Lower lobe of right lung (tissue), 2 donors: Measurements from ENCODE around the gene TIGAR. TPM values are rescaled to one million over a fixed set of nuclear protein-coding genes. Genes with fewer than 3 reads are reported as not detected.

ENCODE experiments used
- ATAC-seq, 2 donors: fragments of 200-7000 bp; cut with Tn5 transposase; one replicate each; pipeline ENCODE4 v1.9.1; 2020 to 2022; ENCODE audit warnings: mild to moderate bottlenecking in 2 of 2, moderate library complexity in 2 of 2
- DNase-seq: peaks from one replicate; pipeline ENCODE4 v3.0.0-alpha.2; 2020
- H3K27ac ChIP-seq: fragments of 200-600 bp; one replicate; pipeline ENCODE4 v1.8.0; 2022
- H3K27me3 ChIP-seq: fragments of 200-600 bp; one replicate; pipeline ENCODE4 v1.8.0; 2022; ENCODE audit warnings: low read depth
- H3K36me3 ChIP-seq: fragments of 200-600 bp; one replicate; pipeline ENCODE4 v1.8.0; 2022; ENCODE audit warnings: mild to moderate bottlenecking
- H3K4me1 ChIP-seq: fragments of 200-600 bp; one replicate; pipeline ENCODE4 v1.8.0; 2022
- H3K4me3 ChIP-seq: fragments of 200-600 bp; one replicate; pipeline ENCODE4 v1.8.0; 2022; ENCODE audit warnings: mild to moderate bottlenecking
- H3K9me3 ChIP-seq: fragments of 200-600 bp; one replicate; pipeline ENCODE4 v1.8.0; 2022
- CTCF ChIP-seq: fragments of 200-600 bp; IDR thresholded peaks from one replicate; pipeline ENCODE4 v1.8.0; 2022; ENCODE audit warnings: antibody characterized with exemption, mild to moderate bottlenecking
- intact Hi-C: fragments of 100-400 bp; cut with DNase I; formaldehyde crosslinking; loops from one replicate; pipeline ENCODE4 v1.11.0; 2022
- total RNA-seq: library from RNA; stranded (reverse); fragmentation: NEBNext Ultra II Directional; extraction: Animal tissue kit (Norgen Biotek cat#: 25700); gene quantifications from one replicate; pipeline ENCODE4 v1.2.1, GENCODE V29; 2021
- donor health status: DM: no; HTN: yes; CAD: no; lungs with severe emphysema.

The TIGAR gene
- total RNA-seq, 1 donor from 2014 or later, result 18.6 TPM

GRCh38 chr12:4322726-4323125 lies 1.7 kb downstream of the TIGAR start:
- intact Hi-C loops, result no loop called here
- no peak for ATAC-seq
- DNase-seq, result no peak
- TF ChIP-seq CTCF, result no peak
- Histone ChIP-seq H3K9me3 (no peaks in the 10 kb centered on the region), H3K36me3 (peaks cover 9% of the 10 kb centered on the region), H3K27me3 (no peaks in the 10 kb centered on the region), H3K4me3 (peak overlapping the region; percentile 96), H3K27ac (peak overlapping the region; percentile 41), H3K4me1 (peaks cover 26% of the 10 kb centered on the region)

- intact Hi-C loops, result no loop called here
- no peak for DNase-seq
- H3K27ac ChIP-seq, result no peak overlapping the region
- ATAC-seq, result no peak
- peaks cover 26% of the 10 kb centered on the region for H3K4me1 ChIP-seq
- no peak overlapping the region for H3K4me3 ChIP-seq
- H3K27me3 ChIP-seq, result no peaks in the 10 kb centered on the region
- TF ChIP-seq CTCF, result no peak
- no peaks in the 10 kb centered on the region for H3K9me3 ChIP-seq
- H3K36me3 ChIP-seq, result peaks cover 9% of the 10 kb centered on the region
Observed at GRCh38 chr12:4323396-4323795, 2.4 kb downstream of the TIGAR start.

- Histone ChIP-seq H3K4me1 (peaks cover 26% of the 10 kb centered on the region), H3K27me3 (no peaks in the 10 kb centered on the region), H3K4me3 (no peak overlapping the region), H3K27ac (no peak overlapping the region), H3K36me3 (peaks cover 9% of the 10 kb centered on the region), H3K9me3 (no peaks in the 10 kb centered on the region)
- DNase-seq (no peak), ATAC-seq (no peak)
- TF ChIP-seq CTCF, result no peak
- intact Hi-C loops, result no loop called here
Observed at GRCh38 chr12:4324366-4324765, 3.4 kb downstream of the TIGAR start.

GRCh38 chr12:4325966-4326365 lies 5.0 kb downstream of the TIGAR start:
- intact Hi-C loops, result no loop called here

GRCh38 chr12:4327293-4327692 lies 6.3 kb downstream of the TIGAR start:
- Histone ChIP-seq H3K4me3 (no peak overlapping the region), H3K4me1 (peaks cover 14% of the 10 kb centered on the region), H3K27me3 (no peaks in the 10 kb centered on the region), H3K9me3 (no peaks in the 10 kb centered on the region), H3K27ac (no peak overlapping the region), H3K36me3 (peaks cover 21% of the 10 kb centered on the region)
- TF ChIP-seq CTCF, result no peak
- DNase-seq (no peak), ATAC-seq (no peak)
- intact Hi-C loops, result no loop called here

More at GRCh38 chr12:4325966-4326365, 5.0 kb downstream of the TIGAR start:
- TF ChIP-seq CTCF, result no peak
- Histone ChIP-seq H3K36me3 (peaks cover 9% of the 10 kb centered on the region), H3K4me1 (peaks cover 23% of the 10 kb centered on the region), H3K9me3 (no peaks in the 10 kb centered on the region), H3K4me3 (no peak overlapping the region), H3K27me3 (no peaks in the 10 kb centered on the region), H3K27ac (no peak overlapping the region)
- ATAC-seq (no peak), DNase-seq (no peak)

GRCh38 chr12:4330203-4330602 lies 9.2 kb downstream of the TIGAR start:
- Histone ChIP-seq H3K27me3 (no peaks in the 10 kb centered on the region), H3K9me3 (no peaks in the 10 kb centered on the region), H3K27ac (no peak overlapping the region), H3K4me1 (no peaks in the 10 kb centered on the region), H3K36me3 (peaks cover 30% of the 10 kb centered on the region), H3K4me3 (no peak overlapping the region)
- peak; percentile 53 to 61 for ATAC-seq
- intact Hi-C loops, result no loop called here
- no peak for TF ChIP-seq CTCF
- no peak for DNase-seq
